K562 (cell line): Measurements from ENCODE around the gene CUL1. TPM values are rescaled to one million over a fixed set of nuclear protein-coding genes. Genes with fewer than 3 reads are reported as not detected.

Source experiments
- ARID1B ChIP-seq: fragments of 450-650 bp; IDR thresholded peaks from 2 replicates; pipeline ENCODE4 v1.6.1; 2016; ENCODE audit warnings: antibody characterized with exemption, mild to moderate bottlenecking, inconsistent platforms
- BRCA1 ChIP-seq, 2 experiments: fragments of 450-650 bp in 1 of 2; sonication (generic) in 1 of 2; formaldehyde crosslinking in 1 of 2; IDR thresholded peaks; 2 replicates each; pipeline versions ENCODE4 v1.5.0 to v1.6.1; 2017 to 2020; ENCODE audit warnings: mild to moderate bottlenecking in 1 of 2, missing genetic modification reagents in 1 of 2
- CCNT2 ChIP-seq: IDR thresholded peaks from 2 replicates; pipeline ENCODE4 v1.6.1; 2011; ENCODE audit warnings: borderline replicate concordance, low read depth, mild to moderate bottlenecking, moderate library complexity, mixed read lengths, low read length; ENCODE audit not compliant: insufficient read length; ENCODE audit errors: extremely low read depth
- FOSL1 ChIP-seq: fragments of 200-800 bp; sonication (Bioruptor generic); conservative IDR thresholded peaks from 2 replicates; pipeline ENCODE4 v1.6.1; 2016; ENCODE audit warnings: missing genetic modification characterization, missing compliant biosample characterization
- MAFG ChIP-seq: fragments of 450-650 bp; conservative IDR thresholded peaks from 2 replicates; pipeline ENCODE4 v1.6.1; 2016; ENCODE audit warnings: missing genetic modification characterization, missing compliant biosample characterization
- PRDM10 ChIP-seq: fragments of 450-650 bp; IDR thresholded peaks from 2 replicates; pipeline ENCODE4 v1.6.1; 2018; ENCODE audit not compliant: partially characterized antibody
- TRIM25 ChIP-seq: fragments of 450-650 bp; IDR thresholded peaks from 2 replicates; pipeline ENCODE4 v1.7.0; 2016; ENCODE audit warnings: borderline replicate concordance
- ZNF165 ChIP-seq: fragments of 250-450 bp; sonication (Bioruptor Pico); IDR thresholded peaks from 2 replicates; pipeline ENCODE4 v1.4.0; 2020; ENCODE audit warnings: borderline replicate concordance
- ZNF316 ChIP-seq: fragments of 450-650 bp; IDR thresholded peaks from 2 replicates; pipeline ENCODE4 v1.6.1; 2016
- ZNF696 ChIP-seq: fragments of 250-450 bp; sonication (Bioruptor Pico); conservative IDR thresholded peaks from 2 replicates; pipeline ENCODE4 v1.4.0; 2020; ENCODE audit warnings: mild to moderate bottlenecking, moderate library complexity
- ZNF699 ChIP-seq: fragments of 250-450 bp; sonication (Bioruptor Pico); IDR thresholded peaks from 2 replicates; pipeline ENCODE4 v1.8.0; 2021; ENCODE audit warnings: mild to moderate bottlenecking, moderate library complexity; ENCODE audit not compliant: insufficient replicate concordance
- polyA plus RNA-seq, 8 experiments: library from polyadenylated mRNA; depleted of rRNA in 4 of 8; stranded (reverse) in 5 of 8; unstranded in 3 of 8; fragments of >200 nt; fragmentation: Nextera tagmentation in 2 of 8; fragmentation: Illumina TruSeq in 1 of 8; extraction: Ambion mirVana in 2 of 8; extraction: Trizol in 1 of 8; gene quantifications; 2 replicates each; pipeline versions ENCODE4 v1.2.1 to v1.2.3, GENCODE V29; 2011 to 2014; ENCODE audit warnings: inconsistent platforms in 1 of 8, missing spikeins in 1 of 8
- total RNA-seq, 7 experiments: library from RNA; depleted of rRNA in 6 of 7; stranded (reverse); fragments of >200 nt in 6 of 7; fragmentation: Illumina TruSeq in 2 of 7; extraction: Trizol in 2 of 7; gene quantifications; 2 replicates each; pipeline versions ENCODE4 v1.2.1 to v1.2.3, GENCODE V29; 2011 to 2021; ENCODE audit warnings: low replicate concordance in 1 of 7
- TF ChIP-seq, protein P1 (sequence below): fragments of 450-650 bp; IDR thresholded peaks from 2 replicates; pipeline ENCODE4 v1.6.1; 2016; ENCODE audit warnings: low read depth

The CUL1 gene
- total and polyA plus RNA-seq, 9 of the 15 experiments (the other 6 are each of a cell fraction or from before 2014, with no cell fraction given): 31.5 to 107 (median 96.5) TPM

GRCh38 chr7:148738737-148739535 lies 40.2 kb downstream of the CUL1 start (continued):
- TF ChIP-seq ZNF165 (CRISPR knock-in tag) (no peak), BRCA1 (IDR thresholded peaks at IDR 0.05) (no peak), BRCA1 (CRISPR knock-in tag; IDR thresholded peaks at IDR 0.05) (no peak), ARID1B (peak; percentile 27; the same call in 1 of the 2 replicates), TRIM25 (no peak), ZNF316 (peak; percentile 70), MAFG (peak; percentile 70), ZNF696 (CRISPR knock-in tag) (no peak), FOSL1 (tag) (peak; percentile 82), ZNF699 (no peak), CCNT2 (no peak), PRDM10 (peak; percentile 55)
- TF ChIP-seq, protein P1, sequence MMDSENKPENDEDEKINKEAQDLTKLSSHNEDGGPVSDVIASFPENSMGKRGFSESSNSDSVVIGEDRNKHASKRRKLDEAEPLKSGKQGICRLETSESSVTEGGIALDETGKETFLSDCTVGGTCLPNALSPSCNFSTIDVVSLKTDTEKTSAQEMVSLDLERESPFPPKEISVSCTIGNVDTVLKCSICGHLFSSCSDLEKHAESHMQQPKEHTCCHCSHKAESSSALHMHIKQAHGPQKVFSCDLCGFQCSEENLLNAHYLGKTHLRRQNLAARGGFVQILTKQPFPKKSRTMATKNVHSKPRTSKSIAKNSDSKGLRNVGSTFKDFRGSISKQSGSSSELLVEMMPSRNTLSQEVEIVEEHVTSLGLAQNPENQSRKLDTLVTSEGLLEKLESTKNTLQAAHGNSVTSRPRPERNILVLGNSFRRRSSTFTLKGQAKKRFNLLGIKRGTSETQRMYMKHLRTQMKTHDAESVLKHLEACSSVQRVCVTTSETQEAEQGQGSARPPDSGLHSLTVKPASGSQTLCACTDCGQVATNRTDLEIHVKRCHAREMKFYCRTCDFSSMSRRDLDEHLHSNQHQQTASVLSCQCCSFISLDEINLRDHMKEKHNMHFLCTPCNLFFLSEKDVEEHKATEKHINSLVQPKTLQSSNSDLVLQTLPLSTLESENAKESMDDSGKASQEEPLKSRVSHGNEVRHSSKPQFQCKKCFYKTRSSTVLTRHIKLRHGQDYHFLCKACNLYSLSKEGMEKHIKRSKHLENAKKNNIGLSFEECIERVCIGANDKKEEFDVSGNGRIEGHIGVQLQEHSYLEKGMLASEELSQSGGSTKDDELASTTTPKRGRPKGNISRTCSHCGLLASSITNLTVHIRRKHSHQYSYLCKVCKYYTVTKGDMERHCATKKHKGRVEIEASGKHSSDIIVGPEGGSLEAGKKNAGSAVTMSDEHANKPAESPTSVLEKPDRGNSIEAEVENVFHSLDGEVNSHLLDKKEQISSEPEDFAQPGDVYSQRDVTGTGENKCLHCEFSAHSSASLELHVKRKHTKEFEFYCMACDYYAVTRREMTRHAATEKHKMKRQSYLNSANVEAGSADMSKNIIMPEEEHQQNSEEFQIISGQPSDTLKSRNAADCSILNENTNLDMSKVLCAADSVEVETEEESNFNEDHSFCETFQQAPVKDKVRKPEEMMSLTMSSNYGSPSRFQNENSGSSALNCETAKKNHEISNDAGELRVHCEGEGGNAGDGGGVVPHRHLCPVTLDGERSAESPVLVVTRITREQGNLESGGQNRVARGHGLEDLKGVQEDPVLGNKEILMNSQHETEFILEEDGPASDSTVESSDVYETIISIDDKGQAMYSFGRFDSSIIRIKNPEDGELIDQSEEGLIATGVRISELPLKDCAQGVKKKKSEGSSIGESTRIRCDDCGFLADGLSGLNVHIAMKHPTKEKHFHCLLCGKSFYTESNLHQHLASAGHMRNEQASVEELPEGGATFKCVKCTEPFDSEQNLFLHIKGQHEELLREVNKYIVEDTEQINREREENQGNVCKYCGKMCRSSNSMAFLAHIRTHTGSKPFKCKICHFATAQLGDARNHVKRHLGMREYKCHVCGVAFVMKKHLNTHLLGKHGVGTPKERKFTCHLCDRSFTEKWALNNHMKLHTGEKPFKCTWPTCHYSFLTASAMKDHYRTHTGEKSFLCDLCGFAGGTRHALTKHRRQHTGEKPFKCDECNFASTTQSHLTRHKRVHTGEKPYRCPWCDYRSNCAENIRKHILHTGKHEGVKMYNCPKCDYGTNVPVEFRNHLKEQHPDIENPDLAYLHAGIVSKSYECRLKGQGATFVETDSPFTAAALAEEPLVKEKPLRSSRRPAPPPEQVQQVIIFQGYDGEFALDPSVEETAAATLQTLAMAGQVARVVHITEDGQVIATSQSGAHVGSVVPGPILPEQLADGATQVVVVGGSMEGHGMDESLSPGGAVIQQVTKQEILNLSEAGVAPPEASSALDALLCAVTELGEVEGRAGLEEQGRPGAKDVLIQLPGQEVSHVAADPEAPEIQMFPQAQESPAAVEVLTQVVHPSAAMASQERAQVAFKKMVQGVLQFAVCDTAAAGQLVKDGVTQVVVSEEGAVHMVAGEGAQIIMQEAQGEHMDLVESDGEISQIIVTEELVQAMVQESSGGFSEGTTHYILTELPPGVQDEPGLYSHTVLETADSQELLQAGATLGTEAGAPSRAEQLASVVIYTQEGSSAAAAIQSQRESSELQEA: no peak
